Measurements from ENCODE around the gene GALNT1.

Gene GALNT1

DNA sequence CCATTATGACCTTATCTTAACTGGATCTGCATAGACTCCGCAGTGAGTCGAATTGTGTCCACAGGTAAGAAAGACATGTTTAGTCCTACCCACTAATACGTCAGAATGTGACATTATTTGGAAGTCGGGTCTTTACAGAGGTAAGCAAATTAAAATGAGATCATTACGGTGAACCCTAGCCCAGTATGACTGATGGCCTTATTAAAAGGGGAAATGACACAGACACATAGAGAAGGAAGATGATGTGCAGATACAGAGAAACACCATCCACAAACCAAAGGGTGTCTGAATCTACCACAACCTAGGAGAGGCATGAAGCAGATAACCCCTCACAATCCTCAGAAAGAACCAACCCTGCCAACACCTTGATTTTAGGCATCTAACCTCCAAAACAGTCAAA is 135.6 kb downstream of the GALNT1 start:
- DNase-seq (ENCODE audit: low read depth) = no peak

DNA sequence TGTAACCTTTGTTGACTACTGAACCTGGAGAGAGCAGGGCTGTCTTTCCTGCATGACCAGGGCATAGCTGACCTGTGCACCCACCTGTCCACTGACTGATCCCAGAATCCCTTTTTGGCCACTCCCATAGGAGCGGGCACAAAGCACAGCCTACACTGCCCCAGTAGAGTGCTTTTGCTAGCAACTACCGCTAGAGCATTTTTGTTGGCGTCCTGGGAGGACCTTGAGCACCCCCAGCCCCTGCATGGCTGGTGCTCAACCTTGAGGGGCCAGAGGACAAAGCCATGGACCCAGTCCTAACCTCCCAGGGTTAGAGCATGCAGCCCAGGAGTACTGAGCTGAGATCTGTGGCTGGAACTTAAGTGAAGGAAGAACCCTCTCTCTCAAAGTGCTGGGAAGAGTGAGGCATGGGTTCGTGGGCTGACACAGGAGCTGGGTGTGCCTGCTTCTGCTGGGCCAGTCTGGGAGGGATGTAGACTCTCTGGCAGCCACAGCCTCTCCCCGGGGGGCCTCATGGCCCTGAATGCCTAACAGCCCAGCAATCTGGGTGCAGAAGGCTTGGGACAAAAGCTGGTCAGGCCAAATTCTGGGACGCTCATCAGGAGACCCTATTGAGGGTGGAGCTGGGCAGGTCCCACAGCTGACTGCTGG is 140.0 kb downstream of the GALNT1 start:
- no peak for DNase-seq (ENCODE audit: low read depth)

DNA sequence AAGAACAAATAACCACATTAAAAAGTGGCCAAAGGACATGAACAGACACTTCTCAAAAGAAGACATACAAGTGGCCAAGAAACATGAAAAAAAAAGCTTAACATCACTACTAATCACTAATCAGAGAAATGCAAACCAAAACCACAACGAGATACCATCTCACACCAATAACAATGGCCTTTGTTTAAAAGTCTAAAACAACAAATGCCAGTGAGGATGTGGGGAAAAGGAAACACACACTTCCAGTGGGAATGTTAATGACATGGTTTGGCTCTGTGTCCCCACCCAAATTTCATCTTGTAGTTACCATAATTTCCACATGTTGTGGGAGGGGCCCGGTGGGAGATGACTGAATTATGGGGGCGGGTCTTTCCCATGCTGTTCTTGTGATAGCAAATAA is 147.1 kb downstream of the GALNT1 start:
- DNase-seq (ENCODE audit: low read depth) = no peak

DNA sequence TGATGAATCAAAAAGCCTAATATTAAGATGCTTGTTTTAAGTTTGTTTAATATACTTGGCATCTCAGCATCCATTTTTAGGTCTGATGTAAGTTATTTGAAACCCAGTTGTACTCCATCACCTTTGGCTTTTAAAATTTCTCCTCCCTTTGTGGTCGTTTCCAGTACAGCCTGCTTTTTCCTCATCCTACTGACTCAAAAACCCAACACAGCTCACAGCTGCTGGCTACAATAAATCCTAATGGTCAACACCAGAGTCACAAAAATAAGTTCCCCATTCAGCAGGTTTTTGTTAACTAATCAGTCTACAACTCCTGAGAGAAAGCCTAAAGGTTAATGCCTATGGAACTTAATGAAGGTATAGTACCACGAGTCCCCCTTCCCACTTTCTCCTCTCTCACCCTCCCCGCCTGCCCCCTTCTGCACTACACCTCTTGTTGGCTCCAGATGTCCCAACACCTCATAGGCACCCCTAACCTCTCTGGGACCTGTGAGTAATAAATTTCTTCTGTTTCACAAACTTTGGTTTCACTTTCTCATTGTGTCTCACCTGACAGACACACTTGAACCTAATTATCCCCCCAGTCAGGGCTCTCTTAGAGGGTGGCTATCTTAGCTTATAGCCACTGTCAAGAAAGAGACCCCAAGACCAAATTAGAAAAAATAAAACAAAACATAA is 148.6 kb downstream of the GALNT1 start:
- DNase-seq (ENCODE audit: low read depth) = no peak

DNA sequence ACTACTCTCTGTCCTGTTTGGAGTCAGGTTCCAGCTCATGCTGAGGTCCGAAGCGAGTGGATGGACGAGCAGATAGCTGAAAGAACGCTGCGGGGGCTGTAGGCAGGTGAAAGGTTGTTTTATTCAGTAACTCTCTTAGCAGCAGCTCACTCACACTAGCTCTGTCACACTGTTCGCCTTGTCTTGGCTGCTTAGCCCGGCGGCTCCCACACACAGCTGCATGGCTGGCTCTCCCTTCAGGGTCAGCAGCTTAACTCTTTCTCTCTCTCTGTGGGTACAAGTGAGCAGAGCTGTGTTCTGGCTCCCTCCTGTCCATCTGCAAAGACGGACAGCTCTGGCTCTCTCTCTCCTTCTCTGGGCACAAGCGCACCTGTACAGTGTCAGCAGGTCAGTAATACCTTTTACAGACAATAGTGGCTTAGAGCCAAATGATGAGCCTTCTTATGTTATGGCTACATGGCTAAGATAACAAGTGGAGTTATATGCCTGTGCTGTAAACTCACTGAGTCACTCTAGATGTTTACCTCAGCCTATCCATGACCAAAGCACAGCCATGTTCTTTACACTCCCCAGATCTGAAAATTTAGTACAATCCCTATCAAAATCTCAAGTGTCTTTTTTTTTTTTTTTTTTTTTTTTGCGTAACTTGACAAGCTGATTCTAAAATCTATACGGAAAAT is 149.3 kb downstream of the GALNT1 start:
- DNase-seq (ENCODE audit: low read depth) = no peak

DNA sequence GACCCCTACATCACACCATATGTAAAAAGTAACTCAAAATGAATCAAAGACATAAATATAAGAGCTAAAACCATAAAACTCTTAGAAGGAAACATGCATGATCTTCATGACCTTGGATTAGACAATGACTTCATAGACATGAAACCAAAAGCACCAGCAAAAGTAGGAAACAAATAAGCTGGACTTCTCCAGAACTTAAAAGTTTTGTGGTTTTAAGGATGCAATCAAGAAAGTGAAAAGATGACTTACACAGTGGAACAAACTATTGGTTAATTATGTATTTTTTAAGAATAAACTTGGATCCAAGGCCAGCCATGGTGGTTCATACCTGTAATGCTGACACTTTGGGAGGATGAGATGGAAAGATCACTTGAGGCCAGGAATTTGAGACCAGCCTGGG is 150.2 kb downstream of the GALNT1 start:
- DNase-seq (ENCODE audit: low read depth) = no peak

DNA sequence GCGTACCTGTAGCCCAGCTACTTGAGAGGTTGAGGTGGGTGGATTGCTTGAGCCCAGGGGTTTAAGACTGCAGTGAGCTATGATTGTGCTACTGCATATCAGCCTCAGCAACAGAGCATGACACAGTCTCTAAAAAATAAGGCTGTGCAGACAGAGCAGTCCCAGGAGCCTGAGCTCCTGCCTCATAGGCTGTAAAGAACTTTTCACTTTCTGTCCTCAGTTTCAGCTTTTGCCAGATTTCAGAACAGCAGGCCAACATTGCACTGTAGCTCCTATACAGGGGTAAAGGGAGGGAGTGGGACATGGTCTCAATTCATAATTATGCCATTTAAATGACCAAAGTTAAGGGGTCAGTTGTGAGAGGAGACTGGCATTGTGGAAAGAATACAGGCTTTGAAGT is 150.6 kb downstream of the GALNT1 start:
- DNase-seq (ENCODE audit: low read depth) = no peak

DNA sequence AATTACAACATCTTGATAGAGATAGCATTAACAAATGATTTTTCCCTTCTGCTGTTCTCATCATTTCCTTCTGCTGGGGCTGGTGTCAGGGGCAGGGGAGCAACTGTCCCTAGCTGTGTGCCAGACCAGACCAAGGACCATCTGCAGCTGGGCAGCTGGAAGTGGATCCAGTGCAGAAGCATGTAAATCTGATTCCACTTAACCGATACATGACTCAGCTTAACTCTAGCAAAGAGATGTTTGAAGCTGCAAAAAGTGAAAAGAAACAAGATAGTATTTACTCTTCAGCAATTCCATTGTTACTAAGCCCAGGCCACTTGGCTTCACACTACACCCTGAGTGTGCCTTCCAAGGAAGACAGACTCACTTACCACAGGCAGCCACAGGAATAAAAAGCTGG is 151.1 kb downstream of the GALNT1 start:
- no peak for DNase-seq (ENCODE audit: low read depth)

DNA sequence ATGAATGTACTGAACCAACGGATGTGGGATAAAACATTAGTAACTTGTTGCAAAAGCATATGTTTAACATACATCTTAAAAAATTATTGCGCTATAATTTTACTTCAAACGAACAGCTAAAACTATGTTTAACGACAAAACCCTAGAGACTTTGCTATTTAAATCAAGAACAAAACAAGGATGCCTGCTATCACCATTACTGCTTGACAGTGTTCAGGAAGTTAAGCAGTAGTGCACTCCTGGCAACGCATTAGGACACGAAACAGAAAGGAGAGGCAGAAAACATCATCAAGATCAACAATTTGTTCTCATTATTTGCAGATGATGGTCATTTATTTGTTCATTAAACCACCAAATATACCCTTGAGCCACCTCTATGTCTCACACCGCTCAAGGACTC is 151.9 kb downstream of the GALNT1 start:
- no peak for DNase-seq (ENCODE audit: low read depth)

DNA sequence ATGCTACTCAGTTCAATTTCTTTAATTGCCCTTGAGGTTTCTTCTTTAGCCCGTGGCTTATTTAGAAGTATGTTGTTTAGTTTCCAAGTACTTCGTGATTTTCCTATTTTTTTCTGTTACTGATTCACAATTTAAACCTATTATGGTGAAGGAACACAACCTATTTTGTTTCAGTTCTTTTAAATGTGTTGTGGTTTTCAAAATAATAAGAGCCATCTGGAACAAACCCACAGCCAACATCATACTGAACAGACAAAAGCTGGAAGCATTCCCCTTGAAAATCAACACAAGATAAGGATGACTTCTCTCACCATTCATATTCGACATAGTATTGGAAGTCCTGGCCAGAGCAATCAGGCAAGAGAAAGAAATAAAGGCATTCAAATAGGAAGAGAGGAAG is 155.2 kb downstream of the GALNT1 start:
- no peak for DNase-seq (ENCODE audit: low read depth)

DNA sequence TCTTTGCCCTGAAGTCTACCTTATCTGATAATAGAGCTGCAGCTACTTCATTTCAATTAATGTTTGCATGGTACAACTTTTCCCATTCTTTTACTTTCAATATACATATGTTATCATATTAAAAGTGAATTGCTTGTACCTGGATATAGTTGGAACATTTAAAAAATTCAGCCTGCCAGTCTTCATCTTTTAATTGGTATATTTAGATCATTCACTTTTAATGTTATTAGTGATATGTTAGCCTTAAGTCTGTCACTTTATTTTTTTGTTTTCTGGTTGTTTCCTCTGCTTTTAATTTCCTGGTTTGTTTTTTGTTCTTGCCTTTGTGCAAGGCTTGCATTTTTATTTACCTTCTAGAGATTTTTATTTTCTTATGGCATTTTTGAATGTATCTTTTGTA is 158.2 kb downstream of the GALNT1 start:
- no peak for DNase-seq (ENCODE audit: low read depth)

DNA sequence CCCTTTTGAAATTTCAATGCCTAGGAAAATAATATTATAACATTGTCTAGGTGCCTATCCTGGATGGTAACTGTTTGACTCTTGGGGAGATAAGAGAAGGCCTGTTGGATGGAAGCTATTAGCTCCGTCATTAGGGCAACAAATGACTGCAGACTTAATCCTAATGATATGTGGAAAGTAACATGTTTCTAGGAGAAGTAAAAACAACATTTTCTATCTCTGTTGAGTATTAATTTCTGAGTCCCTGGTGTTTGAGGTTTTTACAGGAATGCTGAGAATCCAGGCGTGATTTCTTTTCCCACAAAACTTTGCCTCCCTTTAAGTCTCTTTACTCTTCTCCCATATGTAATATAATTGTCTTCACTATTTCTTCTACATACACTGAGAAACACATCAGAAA is 159.1 kb downstream of the GALNT1 start:
- no peak for DNase-seq (ENCODE audit: low read depth)

DNA sequence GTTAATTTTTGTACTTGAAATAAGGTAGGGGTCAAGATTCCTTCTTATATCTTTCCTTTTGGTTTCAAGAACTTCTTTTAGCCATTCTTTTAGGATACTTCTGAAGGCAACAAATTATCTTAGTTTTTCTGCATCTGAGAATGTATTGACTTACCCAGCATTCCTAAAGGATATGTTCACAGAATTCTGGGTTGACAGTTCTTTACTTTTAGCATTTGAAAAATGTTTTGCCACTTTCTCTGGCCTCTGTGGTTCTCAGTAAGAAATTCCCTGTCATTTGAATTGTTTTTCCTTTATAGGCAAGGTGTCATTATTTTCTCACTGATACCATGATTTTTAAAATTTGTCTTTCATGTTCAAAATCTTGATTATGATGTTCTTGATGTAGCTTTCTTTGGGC is 162.4 kb downstream of the GALNT1 start:
- DNase-seq (ENCODE audit: low read depth) = no peak

DNA sequence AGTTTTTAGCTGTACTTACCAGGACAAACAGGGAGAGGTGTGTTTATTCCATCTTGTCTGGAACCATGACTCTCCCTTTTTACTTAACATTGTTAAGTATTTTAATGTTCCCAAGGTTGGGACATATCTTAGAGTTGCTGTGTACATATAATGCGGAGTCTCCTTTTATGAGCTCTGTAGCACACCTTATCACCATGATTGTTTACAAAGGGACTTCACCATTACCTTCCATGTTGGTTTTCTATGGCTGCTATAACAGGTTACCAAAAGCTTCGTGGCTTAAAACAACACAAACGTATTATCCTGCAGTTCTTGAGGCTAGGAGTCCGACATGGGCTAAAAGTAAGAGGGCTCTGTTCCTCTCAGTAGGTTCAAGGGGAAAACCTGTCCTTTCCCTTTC is 164.3 kb downstream of the GALNT1 start:
- DNase-seq (ENCODE audit: low read depth) = no peak

DNA sequence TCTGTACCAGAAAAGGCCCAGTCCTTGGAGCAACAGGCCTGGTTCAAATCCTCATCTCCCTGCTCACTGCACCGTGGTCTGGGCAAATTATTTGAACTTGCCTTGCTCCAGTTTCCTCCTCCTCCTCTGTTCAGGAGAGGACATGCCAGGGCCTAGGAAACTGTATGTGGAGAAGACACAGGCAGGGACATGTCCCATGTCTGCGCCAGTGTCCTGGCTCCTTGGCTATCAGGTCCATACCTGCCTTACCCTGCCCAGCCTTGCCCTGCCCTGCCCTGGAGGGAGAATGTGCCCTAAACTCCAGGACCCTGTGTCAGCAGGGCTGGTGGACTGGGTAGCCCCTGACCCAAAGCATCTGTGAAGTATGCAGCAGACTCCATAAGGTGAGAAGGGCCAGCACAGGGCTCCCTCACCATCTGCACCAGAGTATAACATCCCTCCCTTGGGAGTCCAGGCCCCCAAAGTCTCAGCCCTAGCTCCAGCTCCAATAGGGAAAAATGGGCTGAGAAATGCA is 165.3 kb downstream of the GALNT1 start:
- DNase-seq (ENCODE audit: low read depth) = no peak

DNA sequence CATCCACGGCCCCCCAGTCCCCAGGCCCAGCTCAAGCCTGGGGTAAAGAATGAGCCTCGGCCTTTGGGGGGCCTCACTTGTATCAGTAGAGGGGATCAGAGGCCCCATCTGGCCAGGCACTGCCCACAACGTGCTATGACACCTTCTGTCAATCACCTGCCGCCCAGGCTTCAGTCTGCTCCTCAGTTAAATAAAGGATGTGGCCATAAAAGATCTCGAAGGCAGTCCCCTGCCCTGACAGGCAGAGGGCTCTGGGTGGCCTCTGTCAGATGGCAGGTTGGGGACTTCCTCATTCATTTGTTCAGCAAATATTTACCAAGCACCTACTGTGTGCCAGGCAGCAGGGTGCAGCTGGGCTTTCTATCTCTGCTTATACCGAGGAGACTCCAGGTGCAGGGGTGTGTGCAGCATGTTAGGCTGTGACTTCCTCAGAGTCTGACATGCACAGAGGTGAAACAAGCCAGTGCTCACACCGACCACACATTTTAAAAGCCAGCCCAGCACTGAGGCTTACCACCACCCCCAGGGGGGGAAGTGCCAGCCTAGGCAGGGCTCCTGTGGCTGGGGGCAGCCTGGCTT is 166.4 kb downstream of the GALNT1 start:
- DNase-seq (ENCODE audit: low read depth) = no peak

DNA sequence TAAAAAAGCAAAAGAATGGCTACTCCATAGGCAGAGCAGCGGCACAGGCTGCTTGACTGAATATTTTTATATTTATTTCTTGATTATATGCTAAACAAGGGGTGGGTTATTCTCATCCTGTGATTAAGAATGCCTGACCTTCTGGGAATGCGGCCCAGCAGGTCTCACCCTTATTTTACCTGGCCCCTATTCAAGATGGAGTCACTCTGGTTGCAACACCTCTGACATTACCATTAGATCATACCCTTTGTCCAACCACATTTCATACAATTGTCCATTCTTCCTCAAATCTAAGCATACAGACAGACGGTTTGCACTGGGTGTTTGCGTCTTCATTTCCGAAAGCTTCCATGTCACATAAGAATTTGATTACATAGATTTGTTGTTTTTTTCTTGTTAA is 168.2 kb downstream of the GALNT1 start:
- DNase-seq (ENCODE audit: low read depth) = no peak

DNA sequence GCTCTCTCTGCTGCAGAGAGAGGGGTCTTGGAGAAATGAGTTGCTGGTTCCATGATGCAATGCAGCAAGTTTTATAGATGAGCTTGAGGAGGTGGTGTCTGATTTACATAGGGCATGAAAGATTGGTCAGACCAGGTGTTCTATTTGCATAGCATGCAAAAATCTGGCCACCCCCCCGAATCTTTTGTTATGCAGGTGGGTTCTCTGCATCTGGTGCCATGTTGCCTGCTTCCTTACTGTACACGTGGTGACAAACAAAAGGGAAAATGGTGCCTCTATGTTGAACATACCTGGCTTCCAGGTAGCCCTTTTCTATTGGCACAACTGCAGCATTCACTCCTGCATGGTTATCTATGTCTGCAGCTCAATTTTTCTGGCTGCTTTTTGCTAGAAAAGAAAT is 169.4 kb downstream of the GALNT1 start:
- DNase-seq (ENCODE audit: low read depth) = no peak

DNA sequence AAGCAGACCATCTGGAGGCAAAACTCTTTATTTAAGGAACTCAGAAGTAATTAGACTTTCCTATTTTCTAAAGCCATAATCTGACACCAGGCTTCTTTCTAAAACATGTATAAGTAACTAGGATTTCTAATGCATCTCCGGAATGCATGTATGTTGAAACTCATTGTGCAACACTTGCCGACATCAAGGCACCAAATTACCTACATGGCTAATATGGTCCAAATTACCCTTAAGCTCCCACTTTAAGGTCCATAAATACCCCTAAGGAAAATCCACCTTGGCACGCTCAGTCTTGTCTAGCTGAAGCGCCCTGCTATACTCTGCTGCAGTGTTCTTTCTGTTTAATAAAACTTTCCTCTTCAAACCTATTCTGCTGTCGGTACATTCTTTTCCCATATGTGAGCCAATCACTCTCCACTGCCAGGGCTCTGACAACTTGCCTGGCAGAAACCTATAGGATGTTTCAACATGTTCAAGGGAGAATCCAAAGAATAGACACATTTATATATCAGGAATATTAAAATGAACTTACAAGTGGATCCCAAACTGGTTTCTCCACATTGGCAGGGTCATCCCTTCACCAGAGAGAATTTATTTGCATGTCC is 171.9 kb downstream of the GALNT1 start:
- DNase-seq (ENCODE audit: low read depth) = no peak

DNA sequence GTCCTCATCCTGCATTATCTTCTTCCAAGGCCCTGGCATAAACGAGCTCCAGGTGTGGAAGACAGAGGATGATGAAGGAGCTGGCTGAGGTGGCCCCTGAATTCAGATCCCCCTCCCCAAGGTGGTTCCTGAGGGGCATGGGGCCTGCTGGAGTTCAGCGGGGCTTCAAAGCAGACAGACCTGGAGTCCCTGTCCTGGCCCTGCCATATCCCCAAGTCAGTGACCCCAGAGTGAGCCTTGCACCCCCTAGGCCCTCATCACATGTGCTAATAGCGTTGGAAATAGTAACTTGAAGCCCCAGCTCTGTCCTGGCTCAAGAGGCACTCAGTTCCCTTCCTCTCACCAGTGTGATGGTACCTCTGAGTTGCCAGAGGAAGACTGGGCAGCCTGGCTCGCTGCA is 172.9 kb downstream of the GALNT1 start:
- DNase-seq (ENCODE audit: low read depth) = no peak

DNA sequence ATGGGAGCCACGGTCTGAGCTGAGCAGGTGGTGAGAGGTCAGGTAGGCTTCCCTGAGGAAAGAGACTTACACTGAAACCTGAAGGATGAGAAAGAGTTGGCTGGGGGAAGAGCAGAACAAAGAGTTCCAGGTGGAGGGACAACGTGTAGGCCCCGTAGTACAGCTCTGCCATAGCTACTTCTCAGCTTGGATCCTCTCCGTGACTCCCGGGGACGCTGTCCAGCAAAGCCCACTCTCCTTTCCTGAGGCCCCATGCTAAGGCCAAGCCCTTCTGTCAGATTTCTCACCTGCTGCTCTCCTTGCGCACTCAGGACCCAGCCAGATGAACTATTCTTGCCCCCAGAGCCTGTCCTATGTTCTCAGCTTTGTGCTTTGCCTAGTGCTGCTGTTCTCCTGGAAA is 173.8 kb downstream of the GALNT1 start:
- DNase-seq (ENCODE audit: low read depth) = no peak

DNA sequence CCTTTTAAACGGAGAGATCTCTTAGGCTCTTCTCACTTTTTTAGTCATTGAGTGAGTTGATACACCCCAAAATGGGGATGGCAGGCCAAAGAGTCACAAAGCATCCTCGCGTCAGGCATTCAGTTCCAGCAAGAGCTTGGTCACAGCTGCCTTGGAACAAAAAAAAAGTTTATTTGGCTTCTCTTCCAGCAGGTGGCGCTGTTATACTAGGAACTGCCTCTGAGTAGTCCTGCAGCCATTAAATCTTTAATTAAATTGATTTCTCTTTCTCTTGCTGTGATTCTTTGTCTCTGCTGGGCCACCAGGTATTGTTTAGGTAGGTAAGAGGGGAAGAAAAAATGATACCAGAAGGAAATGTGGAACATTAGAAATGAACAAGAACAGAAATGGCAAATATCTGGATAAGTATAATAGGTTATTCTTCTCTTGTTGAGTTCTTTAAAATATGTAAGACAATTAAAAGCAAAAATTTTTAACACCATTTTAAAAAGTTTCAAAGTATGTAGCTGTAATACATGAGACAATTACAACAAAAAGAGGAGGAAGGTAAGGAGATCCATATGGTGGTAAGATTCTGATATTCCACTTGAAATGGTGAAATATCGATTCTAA is 175.1 kb downstream of the GALNT1 start:
- no peak for DNase-seq (ENCODE audit: low read depth)

All from CMK (cell line).